GM12872 (cell line): Measurements from ENCODE around the gene MFAP3.

Experiments
- CTCF ChIP-seq: IDR thresholded peaks from 3 replicates; pipeline ENCODE4 v1.5.1; 2011; ENCODE audit warnings: low read depth, mild to moderate bottlenecking, low read length, moderate library complexity; ENCODE audit not compliant: insufficient read depth

The MFAP3 gene

GRCh38 chr5:154002511-154003020 is 36.2 kb upstream of the MFAP3 start:
- TF ChIP-seq CTCF = no peak

- TF ChIP-seq CTCF = no peak
Measured at GRCh38 chr5:154005648-154006047, 33.1 kb upstream of the MFAP3 start.

- no peak for TF ChIP-seq CTCF
Measured at GRCh38 chr5:154010660-154011059, 28.1 kb upstream of the MFAP3 start.

- TF ChIP-seq CTCF = no peak
Measured at GRCh38 chr5:154015071-154015693, 23.6 kb upstream of the MFAP3 start.

- TF ChIP-seq CTCF = no peak
Measured at GRCh38 chr5:154025951-154026350, 12.8 kb upstream of the MFAP3 start.

GRCh38 chr5:154031937-154032489 is 6.8 kb upstream of the MFAP3 start:
- TF ChIP-seq CTCF = no peak

- no peak for TF ChIP-seq CTCF
Measured at GRCh38 chr5:154034944-154035343, 3.8 kb upstream of the MFAP3 start.
